Measurements from ENCODE around the gene GTF3C1.

DNA sequence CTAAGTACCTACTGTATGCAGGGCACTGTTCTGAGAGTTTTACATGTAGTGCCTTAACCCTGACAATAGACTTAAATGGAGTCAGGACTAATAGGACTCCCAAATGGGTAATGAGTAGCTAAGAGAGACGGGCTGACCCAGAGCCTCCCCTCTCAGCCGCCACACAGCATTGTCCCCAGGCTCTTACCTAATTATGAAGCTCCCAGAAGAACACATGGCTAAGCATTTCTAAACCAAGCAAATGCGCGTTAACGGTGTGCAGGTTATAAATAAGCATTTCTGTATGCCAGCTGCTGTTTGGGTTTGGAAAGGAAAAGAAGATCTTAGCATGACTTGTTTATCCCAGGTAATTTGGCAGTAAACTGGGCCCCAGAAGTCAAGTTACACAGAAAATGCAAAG is 14.5 kb upstream of the GTF3C1 start:
- TF ChIP-seq, protein P1, sequence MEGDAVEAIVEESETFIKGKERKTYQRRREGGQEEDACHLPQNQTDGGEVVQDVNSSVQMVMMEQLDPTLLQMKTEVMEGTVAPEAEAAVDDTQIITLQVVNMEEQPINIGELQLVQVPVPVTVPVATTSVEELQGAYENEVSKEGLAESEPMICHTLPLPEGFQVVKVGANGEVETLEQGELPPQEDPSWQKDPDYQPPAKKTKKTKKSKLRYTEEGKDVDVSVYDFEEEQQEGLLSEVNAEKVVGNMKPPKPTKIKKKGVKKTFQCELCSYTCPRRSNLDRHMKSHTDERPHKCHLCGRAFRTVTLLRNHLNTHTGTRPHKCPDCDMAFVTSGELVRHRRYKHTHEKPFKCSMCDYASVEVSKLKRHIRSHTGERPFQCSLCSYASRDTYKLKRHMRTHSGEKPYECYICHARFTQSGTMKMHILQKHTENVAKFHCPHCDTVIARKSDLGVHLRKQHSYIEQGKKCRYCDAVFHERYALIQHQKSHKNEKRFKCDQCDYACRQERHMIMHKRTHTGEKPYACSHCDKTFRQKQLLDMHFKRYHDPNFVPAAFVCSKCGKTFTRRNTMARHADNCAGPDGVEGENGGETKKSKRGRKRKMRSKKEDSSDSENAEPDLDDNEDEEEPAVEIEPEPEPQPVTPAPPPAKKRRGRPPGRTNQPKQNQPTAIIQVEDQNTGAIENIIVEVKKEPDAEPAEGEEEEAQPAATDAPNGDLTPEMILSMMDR (conservative IDR thresholded peaks at IDR 0.05; ENCODE audit: low read depth, low read length) = no peak
- TF ChIP-seq EZH2 (IDR thresholded peaks at IDR 0.05; ENCODE audit: low read length, unreplicated experiment) = no peak
- no peak for TF ChIP-seq EZH2phosphoT487 (IDR thresholded peaks at IDR 0.05; ENCODE audit: borderline replicate concordance, low read length)
